NCI-H2196 treated with DMSO at 0.1 percent for 48 hours (cell line): ENCODE results near the gene EFCAB6.

Experiments
- DNase-seq: peaks from one replicate; lab custom pipeline; 2025; ENCODE audit not compliant: unreplicated experiment; lab: John Stamatoyannopoulos, UW

The EFCAB6 gene

DNA sequence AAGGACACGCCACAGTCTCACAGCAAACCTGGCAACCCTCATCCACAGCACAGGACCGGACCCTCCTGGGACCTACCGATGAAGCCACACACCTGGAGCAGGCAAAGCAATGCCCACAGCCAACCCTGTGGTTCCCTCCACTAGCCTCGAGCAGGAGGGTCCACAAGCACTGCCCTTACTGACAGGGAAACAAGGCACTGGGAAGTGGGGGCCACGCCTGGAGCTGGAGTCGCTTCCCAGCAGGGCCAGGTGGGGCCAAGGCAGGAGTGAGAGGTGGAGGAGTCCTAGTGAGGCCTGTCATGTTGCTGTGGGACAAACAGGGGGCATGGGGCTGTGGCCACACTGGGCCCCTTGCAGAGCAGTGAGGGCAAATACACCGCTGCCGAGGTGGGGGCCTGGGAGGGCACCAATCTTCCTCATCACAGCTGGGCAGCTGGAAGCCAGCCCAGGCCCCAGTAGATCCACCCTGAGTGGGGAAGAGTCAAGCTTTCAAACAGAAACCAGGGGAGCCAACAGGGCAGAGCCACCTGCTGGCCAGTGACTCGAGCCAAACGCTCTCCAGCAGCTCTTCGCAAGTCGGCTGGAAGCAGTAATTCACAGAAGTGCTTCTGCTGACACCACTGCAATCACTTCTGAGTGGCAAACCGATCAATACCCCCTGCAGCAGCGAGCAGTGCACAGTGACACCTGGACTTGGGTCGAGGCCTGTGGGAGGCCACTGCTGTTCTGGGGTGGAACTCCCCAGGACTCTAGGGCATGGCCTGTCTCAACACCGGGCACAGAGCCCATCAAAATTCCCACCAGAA lies 36.5 kb upstream of the EFCAB6 start:
- peak; percentile 71 for DNase-seq

DNA sequence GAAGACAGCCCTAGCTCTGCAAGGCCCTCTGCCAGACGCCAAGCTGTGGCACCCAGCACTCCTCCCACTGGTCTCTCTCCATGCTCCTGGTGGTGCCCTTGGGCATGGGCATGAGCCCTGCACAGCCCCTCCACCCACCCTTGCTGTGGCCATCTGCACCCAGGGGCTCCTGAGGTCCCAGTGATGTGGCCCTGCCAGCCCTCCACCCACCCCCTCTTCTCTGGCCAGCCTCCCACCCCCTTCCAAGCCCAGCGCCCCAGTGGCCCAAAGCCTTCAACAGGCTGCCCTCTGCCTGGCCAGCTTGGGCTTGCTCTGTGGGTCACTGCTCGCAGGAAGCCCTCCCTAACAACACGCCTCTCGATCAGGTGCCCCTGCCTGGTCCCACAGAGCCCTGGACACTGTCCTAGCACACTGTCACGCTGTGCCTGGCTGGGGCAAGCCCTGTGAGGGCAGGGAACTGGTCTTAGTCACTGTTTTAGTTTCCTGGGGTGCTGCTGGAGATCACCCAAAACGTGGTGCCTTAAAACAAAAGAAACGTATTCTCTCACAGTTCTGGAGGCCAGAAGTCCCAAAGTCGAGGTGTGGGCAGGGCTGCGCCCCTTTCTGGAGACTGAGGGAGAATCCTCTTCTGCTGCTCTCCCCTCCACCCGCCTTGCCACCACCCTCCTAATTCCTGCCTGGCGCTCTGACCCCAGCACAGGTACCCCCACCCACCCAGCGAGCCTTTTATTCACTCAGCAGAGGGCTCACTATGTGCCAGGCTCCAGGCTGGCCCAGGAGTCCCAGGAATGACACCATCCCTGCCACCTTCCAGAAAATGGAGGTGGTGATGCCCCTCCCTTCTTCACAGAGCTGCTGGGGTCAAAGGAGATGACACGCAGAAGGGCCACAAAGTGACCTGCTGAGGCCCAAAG lies 35.5 kb upstream of the EFCAB6 start:
- no peak for DNase-seq

DNA sequence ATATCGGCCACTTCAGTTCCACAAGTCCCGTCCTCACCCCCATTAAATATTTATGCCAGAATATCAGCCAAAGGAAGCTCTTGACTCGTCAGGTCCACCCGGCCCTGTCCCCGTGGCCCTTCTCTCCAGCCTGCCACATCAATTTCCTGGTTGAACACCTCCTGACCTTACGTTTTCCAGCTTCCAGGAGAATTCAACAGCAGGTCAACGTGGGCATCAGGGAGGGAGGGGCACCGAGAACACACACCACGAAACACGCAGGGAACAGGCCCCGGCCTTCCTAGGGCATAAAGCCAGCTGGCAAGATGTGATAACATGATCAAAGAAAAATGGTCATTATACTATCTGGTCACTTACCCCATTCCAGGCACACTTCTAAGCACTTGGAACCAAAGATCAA lies 34.9 kb upstream of the EFCAB6 start:
- no peak for DNase-seq

DNA sequence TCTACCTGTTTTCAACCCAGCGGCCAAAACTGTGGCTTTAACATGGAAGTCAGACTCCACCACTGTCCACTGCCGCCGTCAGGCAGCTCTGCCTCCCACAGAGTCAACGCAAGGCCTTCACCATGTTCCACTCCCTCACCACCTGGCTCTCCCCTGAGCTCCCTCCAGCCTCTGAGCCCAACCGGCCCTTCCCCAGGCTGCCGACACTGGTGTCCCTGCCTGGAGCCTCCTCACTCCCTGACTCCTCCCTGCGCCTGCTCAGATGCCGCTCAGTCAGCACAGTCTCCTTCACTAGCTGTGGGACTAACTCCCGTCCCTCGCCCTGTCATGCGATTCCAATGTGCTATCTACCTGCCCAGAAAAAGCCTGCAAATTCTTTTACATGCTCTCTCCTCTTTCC lies 33.9 kb upstream of the EFCAB6 start:
- DNase-seq: no peak

DNA sequence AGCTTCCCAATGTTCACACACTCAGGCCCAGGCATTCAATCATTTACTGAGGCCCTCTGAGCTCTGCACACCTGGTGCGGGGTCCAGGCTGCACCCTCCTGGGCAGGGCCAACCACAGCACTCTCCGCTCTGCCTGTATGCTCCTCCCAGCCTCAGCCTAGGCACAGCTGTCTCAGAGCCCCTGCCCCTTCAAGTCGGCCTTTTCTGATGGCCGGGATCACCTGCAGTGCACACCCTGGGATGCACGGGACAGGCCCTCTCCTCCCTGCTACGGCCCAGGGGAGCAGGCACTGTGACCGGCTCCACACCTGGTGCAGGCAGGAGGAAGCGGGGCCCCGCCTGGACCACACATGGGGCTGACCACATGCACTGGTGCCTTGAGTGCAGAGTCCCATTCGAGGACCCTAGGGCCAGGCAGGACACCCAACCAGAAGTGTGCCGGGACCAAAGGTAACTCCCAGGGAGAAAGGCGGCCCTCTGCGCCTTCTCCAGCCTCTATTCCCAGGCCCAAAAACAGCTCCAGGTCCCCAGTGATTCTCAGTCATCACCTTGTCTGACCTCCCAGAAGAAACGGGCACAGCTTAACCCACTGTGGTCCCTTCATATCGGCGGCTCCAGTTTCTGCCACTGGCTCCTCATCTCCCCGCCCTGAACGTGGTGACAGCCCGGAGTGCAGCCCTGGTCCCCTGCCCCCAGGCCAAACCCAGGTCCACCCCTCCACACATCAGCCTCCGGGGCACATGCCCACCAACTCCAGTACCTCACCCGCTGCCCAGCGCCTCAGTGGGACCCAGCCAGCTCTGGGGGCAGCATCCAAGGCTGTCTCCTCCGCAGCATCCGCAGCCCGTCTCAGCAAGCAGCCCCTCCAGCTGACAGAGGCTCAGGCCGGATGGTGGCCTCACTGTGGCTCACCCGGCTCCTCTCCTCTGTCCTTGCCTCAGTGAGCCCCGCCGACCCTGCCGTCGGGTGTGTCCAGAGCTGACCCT lies 32.7 kb upstream of the EFCAB6 start:
- DNase-seq: no peak

DNA sequence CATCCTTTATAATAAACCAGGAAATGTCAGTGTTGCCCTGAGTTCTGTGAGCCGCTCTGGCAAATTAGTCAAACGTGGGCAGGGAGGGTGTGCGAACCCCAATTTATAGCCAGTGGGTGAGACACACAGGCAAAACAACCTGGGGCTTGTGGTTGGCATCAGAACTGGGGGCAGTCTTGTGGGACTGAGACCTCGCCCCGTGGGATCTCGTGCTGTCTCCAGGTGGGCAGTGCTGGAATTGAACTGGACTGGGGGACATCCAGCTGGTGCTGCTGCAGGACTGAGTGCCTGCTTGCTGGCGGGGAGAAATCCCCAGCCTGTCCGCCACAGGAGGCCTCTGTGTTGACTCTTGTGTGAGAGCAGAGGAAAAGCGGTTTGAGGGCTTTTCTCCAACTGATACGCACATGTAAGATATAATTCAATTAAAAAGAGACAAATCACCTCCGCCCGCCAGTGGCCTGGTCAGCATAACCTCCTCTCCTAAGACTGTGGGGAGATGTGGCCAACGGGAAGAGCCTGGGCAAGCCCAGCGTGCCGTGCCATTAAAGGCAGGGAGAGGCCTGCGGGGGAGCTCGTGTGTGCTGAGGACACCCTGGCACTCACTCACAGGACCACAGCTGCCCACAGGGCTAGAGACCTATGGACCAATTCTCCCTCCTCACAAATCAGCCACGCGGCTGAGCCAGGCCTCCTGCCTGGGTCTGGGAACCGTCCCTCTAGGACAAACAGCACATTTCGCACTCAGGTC lies 31.9 kb upstream of the EFCAB6 start:
- no peak for DNase-seq

DNA sequence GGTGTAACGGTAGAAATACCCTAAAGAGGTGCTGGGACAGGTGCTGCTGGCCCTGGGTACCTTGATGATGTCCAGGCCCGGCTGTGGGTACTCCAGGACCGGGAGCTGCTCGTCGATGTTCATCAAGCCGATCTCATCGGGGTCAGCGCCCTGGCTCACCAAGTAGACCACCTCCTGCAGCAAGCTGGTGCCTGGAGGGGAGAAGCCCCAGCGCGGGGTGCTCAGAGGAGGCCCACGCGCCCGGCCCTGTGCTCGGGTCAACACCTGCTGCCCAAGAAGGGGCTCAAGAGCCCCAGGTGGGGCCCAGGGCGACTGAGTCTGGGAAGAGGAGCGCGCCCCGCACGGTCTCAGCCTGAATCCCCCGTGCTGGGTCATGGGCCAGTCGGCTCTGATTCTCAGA lies 29.6 kb upstream of the EFCAB6 start:
- no peak for DNase-seq

DNA sequence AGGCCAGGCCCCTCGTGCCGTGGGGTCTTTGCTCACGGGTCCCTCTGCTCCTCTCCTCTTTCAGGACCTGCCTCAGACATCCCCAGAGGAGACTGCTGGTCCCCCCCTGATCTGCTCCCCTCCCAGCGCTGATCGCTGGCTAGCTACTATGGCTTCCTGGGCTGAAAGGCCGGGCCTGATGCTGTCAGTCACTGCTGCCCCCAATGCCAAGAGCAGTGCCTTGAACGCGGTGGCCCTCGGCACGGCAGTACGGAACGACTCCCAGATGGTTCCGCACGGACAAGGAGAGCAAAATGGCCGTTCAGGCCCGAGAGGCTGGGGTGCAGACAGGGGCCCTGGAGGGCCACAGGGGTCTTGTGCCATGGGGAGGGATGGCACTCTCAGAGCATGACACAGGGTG lies 28.7 kb upstream of the EFCAB6 start:
- no peak for DNase-seq

DNA sequence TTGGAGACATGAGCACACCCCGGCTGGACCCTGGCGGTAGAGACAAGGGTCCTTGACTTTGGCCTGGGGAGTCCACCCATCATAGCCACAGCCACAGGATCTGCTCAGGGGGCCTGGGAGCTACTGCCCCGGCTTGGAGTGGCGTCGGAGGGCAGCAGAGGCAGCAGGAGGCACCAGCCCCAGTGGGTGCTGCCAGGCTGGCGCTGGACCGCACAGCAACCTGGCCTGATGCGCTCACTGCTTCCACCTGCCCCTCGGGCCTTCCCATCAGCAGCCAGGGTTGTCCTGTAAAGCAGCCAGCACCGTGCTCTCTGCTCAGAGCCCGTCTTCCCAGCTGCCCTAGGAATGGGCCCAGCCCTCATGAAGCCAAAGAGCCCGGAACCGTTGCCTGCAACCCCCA lies 28.3 kb upstream of the EFCAB6 start:
- no peak for DNase-seq

DNA sequence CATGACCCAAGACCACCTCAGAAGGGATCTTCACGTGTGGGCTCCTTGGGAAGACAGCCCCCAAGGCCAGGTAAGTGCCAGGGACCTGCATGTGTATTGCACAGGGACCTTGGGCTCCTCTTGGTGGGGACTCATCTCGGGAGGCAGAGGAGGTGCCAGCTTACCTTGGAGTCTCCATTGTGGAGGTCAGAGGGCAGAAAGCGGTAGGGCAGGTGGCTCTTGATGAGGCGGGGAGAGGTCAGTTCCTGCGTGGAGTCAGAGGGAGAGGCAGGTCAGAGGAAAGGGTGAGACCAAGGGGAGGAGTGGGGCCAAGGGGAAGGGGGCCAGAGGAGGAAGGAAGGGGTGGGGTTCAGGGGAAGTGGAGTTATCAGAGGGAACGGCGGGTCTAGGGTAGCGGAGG lies 27.7 kb upstream of the EFCAB6 start:
- DNase-seq: no peak

DNA sequence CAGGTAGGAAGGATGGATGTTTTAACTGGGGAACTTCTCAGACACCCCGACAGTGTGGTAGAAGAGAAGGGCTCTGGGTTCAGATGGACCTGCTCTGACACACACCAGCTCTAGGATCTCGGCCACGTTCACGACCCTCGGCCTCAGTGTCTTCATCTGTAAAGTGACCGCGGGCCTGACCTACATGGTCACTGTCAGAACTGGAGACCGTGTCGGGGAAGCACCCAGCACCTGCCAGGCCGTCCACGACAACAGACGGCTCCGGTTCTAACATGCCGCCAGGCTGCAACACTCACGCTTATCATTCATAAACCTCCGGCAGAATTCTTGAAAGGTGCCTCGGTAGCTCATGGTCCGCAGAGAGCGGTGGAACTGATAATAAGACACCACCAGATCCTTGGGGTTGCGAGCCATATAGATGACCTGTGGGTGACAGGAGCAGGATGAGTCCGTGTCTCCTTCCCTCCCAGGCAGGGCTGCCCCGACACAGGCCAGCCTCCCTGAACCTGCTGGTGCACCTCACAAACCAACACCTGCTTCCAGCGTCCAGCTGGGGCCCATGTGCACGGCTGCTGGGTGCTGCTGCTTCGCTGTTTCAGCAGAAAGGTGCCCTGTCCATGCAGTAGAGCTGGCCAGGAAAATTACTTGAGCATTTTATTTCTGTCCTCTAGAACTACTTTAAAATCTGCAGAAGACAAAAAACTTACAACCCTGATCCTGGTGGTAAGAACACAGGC lies 26.6 kb upstream of the EFCAB6 start:
- DNase-seq: no peak

DNA sequence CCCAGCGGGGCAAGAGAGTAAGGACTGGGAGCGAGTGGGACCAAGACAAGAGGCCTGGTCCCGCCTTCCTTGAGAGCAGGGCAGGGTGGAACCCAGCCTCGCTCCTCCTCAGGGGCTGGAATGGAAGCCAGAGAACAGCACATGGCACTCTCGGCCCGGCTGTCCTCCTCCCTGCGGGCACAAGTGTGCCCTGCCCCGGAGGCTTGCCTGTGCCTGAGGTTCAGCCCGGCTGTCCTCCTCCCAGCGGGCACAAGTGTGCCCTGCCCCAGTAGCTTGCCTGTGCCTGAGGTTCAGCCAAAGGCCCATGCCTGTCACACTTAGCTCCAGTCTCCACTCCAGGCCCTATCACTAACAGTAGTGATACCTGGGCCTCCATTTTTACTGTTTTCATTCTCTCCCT lies 26.1 kb upstream of the EFCAB6 start:
- DNase-seq: no peak

DNA sequence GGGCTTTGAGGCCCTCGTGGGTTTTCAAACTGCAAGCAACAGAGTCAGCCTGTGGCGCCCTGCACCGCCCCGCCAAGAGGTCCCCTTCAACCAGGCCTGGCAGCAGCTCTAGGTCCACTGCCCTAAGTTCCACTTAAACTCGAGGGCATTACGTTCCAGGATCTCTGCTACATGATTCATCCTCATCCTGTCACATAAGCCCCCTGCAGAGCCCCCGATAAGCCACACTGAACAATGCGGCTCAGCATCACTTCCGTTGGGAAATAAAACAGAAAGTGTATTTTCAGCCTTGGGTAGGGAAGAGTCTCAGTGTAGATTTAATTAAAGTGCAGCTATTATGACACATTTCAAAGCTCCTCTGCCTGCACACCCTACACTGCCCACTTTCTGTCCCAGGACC lies 25.6 kb upstream of the EFCAB6 start:
- no peak for DNase-seq

DNA sequence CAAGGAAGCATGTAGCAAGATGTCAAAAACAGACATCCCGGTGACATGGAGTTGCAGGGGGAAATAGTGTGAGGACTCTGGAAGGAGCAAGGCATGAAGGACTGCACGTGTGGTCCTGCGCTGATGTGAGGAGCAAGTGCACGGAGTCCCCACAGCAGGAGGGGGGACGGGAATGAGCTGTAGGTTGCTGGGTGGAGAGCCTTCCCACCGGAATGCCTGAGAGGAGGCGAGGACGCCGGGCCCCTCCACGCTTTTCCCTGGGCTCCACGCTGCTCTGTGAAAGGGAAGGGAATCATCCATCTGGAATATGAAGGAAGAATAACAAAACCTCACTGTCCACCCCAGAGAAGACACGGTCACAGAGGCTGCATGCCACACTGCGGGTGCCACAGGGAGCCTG lies 23.6 kb upstream of the EFCAB6 start:
- no peak for DNase-seq

DNA sequence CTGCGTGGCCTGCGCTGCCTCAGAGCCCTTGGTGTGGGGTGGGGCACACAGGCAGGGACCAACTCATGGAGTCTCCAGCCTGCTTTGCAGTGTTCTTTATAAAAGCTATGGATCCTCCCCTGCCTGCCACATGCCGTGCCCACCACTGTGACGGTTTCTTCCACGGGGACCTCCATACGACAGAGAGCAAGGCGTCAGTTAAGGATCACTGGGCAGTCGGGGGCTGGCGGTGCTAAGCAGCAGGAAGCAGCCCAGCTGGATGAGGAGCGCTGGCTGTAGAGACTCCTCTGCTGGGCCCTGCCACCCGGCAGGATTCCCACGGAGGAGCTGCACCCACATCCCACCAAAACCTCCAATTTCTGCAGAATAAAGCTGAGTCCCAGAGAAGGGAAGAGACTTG lies 23.1 kb upstream of the EFCAB6 start:
- DNase-seq: no peak

DNA sequence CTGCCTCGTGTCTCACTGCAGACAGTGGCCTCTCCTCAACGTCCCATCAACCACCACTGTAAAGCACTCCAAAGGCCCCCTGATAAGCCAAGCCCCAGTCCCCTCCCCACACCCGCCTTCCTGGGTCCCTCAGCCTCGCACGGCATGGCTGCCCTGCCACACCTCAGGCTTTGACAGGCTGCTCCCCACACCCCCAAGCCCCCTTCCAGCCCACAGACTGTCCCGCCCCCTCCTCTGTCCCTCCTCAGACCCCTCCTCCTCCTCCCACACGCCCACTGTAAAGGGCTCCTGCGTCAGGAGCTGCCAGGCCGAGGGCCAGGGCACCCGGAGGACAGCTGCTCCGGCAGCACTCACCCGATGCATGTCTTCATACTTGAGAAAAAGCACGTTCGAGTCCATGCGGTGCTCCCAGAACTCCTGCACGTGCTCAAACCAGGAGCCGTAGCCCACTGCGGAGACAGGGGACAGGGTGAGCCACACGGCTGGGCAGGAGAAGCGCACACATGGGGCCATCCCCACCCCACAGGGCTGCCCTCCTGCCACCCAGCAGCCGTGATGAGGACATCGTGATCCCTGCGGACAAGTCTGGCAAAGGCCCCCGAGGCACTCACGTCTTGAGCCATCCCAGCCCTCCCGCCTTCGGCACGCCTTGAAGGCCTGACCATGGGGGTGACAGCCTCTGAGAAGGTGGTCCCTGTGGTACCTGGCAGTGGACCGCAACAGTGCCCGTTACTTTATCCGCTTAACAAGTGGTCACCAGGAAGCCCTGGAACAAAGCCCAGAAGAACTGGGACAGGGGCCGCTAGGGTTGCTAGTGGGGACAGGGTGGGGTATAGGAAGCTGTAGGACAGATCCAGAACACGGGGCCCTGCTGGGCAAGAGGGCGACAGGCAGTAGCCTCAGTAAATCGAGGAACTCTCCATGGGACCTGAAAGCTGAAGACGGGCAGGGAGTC lies 21.5 kb upstream of the EFCAB6 start:
- no peak for DNase-seq

DNA sequence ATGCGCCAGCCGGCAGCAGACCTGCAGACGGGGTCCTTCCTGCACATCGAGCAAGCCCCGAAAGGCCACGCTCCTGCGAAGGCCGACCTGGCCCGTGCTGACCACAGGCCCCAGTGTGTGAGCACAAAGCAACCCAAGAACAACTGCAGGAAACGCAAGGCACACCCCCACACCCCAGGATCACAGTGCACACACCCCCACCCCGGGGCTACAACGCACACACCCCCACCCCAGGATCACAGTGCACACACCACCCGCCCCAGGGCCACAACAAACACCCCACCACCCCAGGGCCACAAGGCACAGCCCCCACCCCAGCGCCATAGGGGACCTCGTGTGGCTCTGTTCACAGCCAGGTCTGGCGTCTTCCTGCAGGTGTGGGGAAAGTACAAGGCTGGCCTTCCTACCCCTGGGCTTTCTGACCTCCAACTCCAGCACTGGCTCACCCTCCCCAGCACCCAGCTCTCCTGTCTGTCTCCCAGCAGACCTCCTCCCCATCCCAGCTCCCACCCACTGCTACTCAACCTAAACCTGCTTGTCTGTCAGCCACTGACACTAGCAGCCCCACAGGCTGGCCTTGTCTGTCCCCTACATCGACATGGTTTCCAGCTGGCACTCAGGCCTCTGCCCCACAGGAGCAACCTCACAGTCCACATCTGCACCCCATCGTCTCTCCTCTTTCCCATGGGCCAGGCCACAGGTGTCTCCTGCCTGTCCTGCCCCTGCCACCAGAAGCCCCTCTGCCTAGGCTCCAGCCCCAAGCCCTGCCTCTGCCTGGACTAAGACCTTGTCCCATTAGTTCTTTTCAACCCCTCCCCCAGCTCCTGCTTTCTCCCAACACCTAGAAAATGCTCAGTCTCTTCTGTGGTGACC lies 20.5 kb upstream of the EFCAB6 start:
- DNase-seq: no peak
